Breast epithelium (tissue), 4 donors: ENCODE data around the gene TPGS2. TPM values are rescaled to one million over a fixed set of nuclear protein-coding genes. Genes with fewer than 3 reads are reported as not detected.

Source experiments
- DNase-seq, 2 donors: peaks; one replicate each; pipeline ENCODE4 v3.0.0-alpha.2; 2019; ENCODE audit warnings: low spot score in 2 of 2
- H3K27ac ChIP-seq, 2 donors: fragments of 200-600 bp; sonication (generic) in 1 of 2; one replicate each; pipeline ENCODE4 v1.5.1; 2016 to 2019; ENCODE audit warnings: mild to moderate bottlenecking in 1 of 2
- H3K27me3 ChIP-seq, 2 donors: fragments of 200-600 bp; sonication (generic) in 1 of 2; one replicate each; pipeline versions ENCODE4 v1.5.1 to v1.6.0; 2017 to 2019; ENCODE audit warnings: control low read depth in 1 of 2, mild to moderate bottlenecking in 1 of 2
- H3K36me3 ChIP-seq: fragments of 200-600 bp; one replicate; pipeline ENCODE4 v1.5.1; 2019
- H3K4me1 ChIP-seq, 2 donors: fragments of 200-600 bp; sonication (generic); one replicate each; pipeline ENCODE4 v1.5.1; 2016 to 2019; ENCODE audit warnings: control low read depth in 1 of 2
- H3K4me3 ChIP-seq, 3 donors: fragments of 200-600 bp; sonication (generic); 1 replicate in 2 of 3; 2 replicates in 1 of 3; pipeline ENCODE4 v1.5.1; 2016 to 2019; ENCODE audit warnings: mild to moderate bottlenecking in 3 of 3, moderate library complexity in 2 of 3
- H3K9me3 ChIP-seq, 2 donors: fragments of 200-600 bp; sonication (generic) in 1 of 2; one replicate each; pipeline ENCODE4 v1.5.1; 2016 to 2019; ENCODE audit warnings: control low read depth in 1 of 2
- POLR2A ChIP-seq: fragments of 450-650 bp; IDR thresholded peaks from one replicate; pipeline ENCODE4 v1.6.1; 2016; ENCODE audit warnings: antibody characterized with exemption, mild to moderate bottlenecking, moderate library complexity
- POLR2AphosphoS5 ChIP-seq, 3 donors: sonication (generic); formaldehyde crosslinking; IDR thresholded peaks; one replicate each; pipeline ENCODE4 v1.6.1; 2017; ENCODE audit warnings: antibody characterized with exemption in 3 of 3
- intact Hi-C: fragments of 100-400 bp; cut with DNase I; formaldehyde crosslinking; loops from one replicate; pipeline ENCODE4 v1.15.1; 2023; ENCODE audit warnings: low total_unique reads
- total RNA-seq, 3 donors: library from RNA; depleted of rRNA; stranded (reverse); fragments of >200 nt; gene quantifications; one replicate each; pipeline ENCODE4 v1.1.0, GENCODE V29; 2016
- TF ChIP-seq, protein P1 (sequence below), 3 donors: fragments of 450-650 bp; IDR thresholded peaks; one replicate each; pipeline ENCODE4 v1.5.1; 2016 to 2017; ENCODE audit warnings: antibody characterized with exemption in 3 of 3, mild to moderate bottlenecking in 3 of 3, moderate library complexity in 3 of 3

The TPGS2 gene
- total RNA-seq, 3 donors from 2014 or later: 70.8 to 98.7 (median 91.8) TPM

DNA sequence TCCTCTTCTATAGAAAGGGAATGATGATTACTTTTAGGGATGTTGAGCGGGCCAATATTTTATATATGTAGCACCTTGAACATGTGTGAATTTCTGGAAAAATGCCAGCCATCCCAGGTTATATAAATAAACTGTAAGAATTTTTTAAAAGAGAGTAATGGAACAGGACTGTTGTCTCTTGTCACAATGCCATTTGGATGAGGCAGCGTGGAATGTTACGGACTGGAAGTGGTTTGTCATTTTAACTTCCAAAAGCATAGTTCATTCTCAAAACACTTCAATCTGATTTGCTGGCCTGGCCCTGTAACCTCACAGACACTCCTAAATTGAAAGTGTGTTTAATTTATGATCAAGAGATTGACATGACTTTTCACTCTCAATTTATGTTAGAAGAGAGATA lies 70.8 kb downstream of the TPGS2 start:
- Histone ChIP-seq H3K4me1 (no peaks in the 10 kb centered on the region), H3K27me3 (no peaks in the 10 kb centered on the region), H3K9me3 (no peaks in the 10 kb centered on the region), H3K4me3 (no peak overlapping the region), H3K27ac (no peak overlapping the region), H3K36me3 (no peaks in the 10 kb centered on the region)
- TF ChIP-seq POLR2A: no peak
- TF ChIP-seq POLR2AphosphoS5 (IDR thresholded peaks at IDR 0.05): no peak
- TF ChIP-seq, protein P1, sequence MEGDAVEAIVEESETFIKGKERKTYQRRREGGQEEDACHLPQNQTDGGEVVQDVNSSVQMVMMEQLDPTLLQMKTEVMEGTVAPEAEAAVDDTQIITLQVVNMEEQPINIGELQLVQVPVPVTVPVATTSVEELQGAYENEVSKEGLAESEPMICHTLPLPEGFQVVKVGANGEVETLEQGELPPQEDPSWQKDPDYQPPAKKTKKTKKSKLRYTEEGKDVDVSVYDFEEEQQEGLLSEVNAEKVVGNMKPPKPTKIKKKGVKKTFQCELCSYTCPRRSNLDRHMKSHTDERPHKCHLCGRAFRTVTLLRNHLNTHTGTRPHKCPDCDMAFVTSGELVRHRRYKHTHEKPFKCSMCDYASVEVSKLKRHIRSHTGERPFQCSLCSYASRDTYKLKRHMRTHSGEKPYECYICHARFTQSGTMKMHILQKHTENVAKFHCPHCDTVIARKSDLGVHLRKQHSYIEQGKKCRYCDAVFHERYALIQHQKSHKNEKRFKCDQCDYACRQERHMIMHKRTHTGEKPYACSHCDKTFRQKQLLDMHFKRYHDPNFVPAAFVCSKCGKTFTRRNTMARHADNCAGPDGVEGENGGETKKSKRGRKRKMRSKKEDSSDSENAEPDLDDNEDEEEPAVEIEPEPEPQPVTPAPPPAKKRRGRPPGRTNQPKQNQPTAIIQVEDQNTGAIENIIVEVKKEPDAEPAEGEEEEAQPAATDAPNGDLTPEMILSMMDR (IDR thresholded peaks at IDR 0.05): no peak
- no peak for DNase-seq
- intact Hi-C loops: no loop called here

DNA sequence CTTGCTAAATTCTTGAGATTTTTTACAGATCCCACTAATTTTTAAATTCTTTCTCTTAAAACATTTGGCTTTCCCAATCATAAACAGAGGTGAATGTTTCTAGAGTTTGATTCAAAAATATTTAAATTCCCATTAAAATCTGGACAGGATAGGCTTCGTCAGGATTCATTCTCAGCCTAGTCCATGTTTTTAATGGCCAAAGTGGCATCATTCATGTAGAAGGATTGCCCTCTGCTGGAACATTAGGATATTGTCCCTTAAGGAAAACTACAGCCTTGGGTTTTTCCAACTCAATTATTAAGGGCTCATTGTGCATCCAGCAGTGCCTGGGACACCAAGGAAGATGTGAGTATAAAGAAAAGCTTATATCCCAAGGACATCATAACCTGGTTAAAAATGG lies 71.7 kb downstream of the TPGS2 start:
- intact Hi-C loops: no loop called here
- no peaks in the 10 kb centered on the region for H3K9me3 ChIP-seq
- H3K4me1 ChIP-seq: no peaks in the 10 kb centered on the region
- TF ChIP-seq, protein P1 (IDR thresholded peaks at IDR 0.05): peak; percentile 36 to 80 (median 78)
- TF ChIP-seq POLR2A: no peak
- no peak for TF ChIP-seq POLR2AphosphoS5 (IDR thresholded peaks at IDR 0.05)
- no peaks in the 10 kb centered on the region for H3K27me3 ChIP-seq
- no peaks in the 10 kb centered on the region for H3K36me3 ChIP-seq
- no peak for DNase-seq
- H3K27ac ChIP-seq: no peak overlapping the region
- no peak overlapping the region for H3K4me3 ChIP-seq

GRCh38 chr18:36756242-36756641 lies 72.6 kb downstream of the TPGS2 start:
- no peak for TF ChIP-seq POLR2AphosphoS5 (IDR thresholded peaks at IDR 0.05)
- no peak for TF ChIP-seq POLR2A
- TF ChIP-seq, protein P1 (IDR thresholded peaks at IDR 0.05): no peak
- intact Hi-C loops: no loop called here
- no peaks in the 10 kb centered on the region for H3K27me3 ChIP-seq
- H3K36me3 ChIP-seq: no peaks in the 10 kb centered on the region
- H3K4me1 ChIP-seq: no peaks in the 10 kb centered on the region
- DNase-seq: no peak
- no peaks in the 10 kb centered on the region for H3K9me3 ChIP-seq
- no peak overlapping the region for H3K4me3 ChIP-seq
- H3K27ac ChIP-seq: no peak overlapping the region

DNA sequence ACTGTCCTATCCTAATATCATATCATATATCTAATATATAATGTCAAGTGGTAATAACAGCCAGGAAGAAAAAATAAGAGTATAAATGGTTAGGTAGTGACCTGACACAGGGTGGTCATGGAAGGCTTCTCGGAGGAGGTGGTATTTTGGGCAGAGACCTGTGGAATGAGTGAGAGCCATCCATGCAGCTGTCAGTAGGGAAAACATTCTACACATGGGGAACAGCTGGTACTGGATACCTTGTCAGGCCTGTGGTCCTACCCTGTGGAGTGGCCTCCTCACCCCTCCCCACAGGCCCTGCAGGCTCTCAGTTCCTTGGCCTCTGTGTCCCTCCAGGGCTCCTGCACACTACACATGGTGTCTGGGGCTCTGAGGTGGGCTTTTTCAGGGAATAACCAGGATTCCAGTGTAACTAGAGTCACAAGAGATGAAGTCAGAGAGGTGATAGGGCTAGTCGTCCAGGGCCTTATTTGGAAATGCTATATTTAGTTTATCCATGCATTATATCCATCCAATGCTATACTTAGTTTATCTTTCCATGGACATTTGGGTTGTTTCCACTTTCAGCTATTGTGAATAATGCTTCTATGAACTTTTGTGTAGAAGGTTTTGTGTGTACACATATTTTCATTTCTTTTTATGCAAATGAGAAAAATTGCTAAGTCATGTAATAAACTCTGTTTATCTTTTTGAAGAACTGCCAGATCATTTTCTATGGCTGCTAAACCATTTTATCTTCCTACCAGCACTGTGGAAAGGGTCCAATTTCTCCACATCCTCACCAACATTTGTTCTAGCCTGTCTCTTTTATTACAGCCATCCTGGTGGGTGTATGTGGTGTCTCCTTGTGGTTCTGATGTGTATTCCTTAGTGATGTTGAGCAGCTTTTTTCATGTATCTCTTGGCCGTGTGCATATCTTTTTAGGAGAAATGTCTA lies 75.6 kb downstream of the TPGS2 start:
- Histone ChIP-seq H3K27me3 (no peaks in the 10 kb centered on the region), H3K4me3 (no peak overlapping the region), H3K27ac (no peak overlapping the region), H3K36me3 (no peaks in the 10 kb centered on the region), H3K9me3 (no peaks in the 10 kb centered on the region), H3K4me1 (no peaks in the 10 kb centered on the region)
- DNase-seq: no peak
- intact Hi-C loops: no loop called here
- TF ChIP-seq POLR2AphosphoS5 (IDR thresholded peaks at IDR 0.05): no peak
- no peak for TF ChIP-seq POLR2A
- TF ChIP-seq, protein P1 (IDR thresholded peaks at IDR 0.05): no peak

DNA sequence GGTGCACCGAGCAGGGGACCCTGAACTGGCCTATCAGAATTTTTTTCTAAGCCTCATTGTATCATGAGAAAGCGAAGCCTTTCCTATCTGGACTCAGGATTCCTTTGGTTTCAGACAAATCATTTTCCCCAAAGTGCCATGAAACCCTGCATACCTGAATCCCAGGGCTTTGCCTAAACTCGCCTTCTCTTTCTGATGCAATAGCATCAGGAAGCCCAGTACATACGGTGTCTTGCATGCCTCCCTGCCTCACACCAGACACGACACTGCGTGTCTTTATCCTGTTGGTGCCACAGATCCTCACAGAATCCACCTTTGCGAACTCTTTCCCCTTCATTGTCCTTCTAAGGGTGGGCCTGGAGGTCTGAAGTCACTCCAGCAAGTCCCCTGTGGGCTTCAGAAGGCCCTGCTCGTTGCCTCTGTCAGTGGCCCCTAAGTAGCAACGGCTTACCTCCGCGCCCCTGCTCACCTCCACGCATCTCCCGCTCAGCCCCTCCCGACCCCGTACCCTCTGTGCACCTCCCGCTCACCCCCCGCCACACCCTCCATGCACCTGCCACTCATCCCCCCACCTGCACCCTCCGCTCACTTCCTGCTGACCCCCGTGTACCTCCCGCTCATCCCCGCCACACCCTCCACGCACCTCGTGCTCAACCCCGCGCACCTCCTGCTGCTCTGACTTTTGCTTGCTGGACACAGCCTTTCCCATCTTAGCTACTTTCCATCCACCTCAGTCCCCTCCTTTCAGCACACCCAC lies 83.4 kb downstream of the TPGS2 start:
- H3K4me1 ChIP-seq: no peaks in the 10 kb centered on the region
- intact Hi-C loops: no loop called here
- H3K9me3 ChIP-seq: no peaks in the 10 kb centered on the region
- no peak overlapping the region for H3K4me3 ChIP-seq
- H3K27ac ChIP-seq: peak overlapping the region; percentile 58 to 79
- no peak for TF ChIP-seq POLR2AphosphoS5 (IDR thresholded peaks at IDR 0.05)
- TF ChIP-seq POLR2A: no peak
- TF ChIP-seq, protein P1 (IDR thresholded peaks at IDR 0.05): no peak
- DNase-seq: no peak
- no peaks in the 10 kb centered on the region for H3K27me3 ChIP-seq
- H3K36me3 ChIP-seq: no peaks in the 10 kb centered on the region
